ENCODE measurements around the gene EPC1.

EPC1 gene

DNA sequence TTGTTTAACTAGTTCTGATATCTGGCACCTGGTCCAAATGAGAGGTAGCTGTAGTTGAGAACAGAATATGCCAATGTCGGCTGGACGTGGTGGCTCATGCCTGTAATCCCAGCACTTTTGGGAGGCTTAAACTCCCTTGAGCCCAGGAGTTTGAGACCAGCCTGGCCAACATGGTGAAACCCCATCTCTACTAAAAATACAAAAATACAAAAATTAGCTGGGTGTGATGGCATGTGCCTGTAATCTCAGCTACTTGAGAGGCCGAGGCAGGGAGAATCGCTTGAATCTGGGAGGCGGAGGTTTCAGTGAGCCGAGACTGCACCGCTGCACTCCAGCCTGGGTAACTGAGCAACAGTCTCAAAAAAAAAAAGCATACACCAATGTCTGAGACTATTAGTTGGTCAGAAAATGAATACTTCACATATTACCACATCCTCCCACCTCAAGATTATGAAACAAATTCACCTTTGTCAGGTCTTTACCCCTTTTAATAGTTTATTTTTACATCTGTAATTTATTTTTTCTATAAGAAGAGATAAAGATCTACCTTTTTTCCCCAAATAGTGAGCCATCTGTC is 38.8 kb downstream of the EPC1 start:
- TF ChIP-seq EZH2phosphoT487 (IDR thresholded peaks at IDR 0.05; ENCODE audit: low read length) (no peak), EZH2 (optimal IDR thresholded peaks at IDR 0.05; ENCODE audit: low read depth, low read length) (no peak)
- TF ChIP-seq, protein P1, sequence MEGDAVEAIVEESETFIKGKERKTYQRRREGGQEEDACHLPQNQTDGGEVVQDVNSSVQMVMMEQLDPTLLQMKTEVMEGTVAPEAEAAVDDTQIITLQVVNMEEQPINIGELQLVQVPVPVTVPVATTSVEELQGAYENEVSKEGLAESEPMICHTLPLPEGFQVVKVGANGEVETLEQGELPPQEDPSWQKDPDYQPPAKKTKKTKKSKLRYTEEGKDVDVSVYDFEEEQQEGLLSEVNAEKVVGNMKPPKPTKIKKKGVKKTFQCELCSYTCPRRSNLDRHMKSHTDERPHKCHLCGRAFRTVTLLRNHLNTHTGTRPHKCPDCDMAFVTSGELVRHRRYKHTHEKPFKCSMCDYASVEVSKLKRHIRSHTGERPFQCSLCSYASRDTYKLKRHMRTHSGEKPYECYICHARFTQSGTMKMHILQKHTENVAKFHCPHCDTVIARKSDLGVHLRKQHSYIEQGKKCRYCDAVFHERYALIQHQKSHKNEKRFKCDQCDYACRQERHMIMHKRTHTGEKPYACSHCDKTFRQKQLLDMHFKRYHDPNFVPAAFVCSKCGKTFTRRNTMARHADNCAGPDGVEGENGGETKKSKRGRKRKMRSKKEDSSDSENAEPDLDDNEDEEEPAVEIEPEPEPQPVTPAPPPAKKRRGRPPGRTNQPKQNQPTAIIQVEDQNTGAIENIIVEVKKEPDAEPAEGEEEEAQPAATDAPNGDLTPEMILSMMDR (IDR thresholded peaks at IDR 0.05; ENCODE audit: low read length): no peak

DNA sequence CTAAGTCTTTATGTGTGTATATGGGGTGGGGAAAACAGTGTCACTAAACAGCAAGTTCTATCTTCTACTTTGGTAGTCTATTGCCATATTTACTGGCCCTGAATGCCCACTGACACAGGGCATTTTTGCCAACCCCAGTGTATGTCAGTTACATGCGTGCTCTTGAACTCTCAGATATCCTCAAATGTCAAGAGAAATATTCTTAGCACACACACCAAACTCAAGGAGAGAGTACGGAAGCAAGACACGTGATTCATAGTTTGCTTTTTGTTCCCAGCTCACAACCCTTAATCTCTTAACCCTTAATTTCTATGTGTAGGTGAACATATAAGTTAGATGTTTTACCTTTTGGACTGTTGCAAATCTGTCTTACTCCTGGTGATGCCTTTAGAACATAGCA is 39.3 kb downstream of the EPC1 start:
- no peak for DNase-seq
- no peaks in the 10 kb centered on the region for H3K9me3 ChIP-seq (replicated peaks; ENCODE audit: insufficient read depth, low read length)

More for the DNA sequence above, 38.8 kb downstream of the EPC1 start:
- Histone ChIP-seq H3K9ac (ENCODE audit: low read length) (no peak overlapping the region), H3K9me2 (replicated peaks; ENCODE audit: insufficient read depth, low read length) (no peaks in the 10 kb centered on the region), H3K4me2 (ENCODE audit: low read depth, low read length) (no peak overlapping the region), H3K4me3 (ENCODE audit: low read length) (no peak overlapping the region), H3F3A (ENCODE audit: insufficient read depth, low read length) (no peaks in the 10 kb centered on the region), H3K4me1 (ENCODE audit: low read length) (0 out of 2 replicates have a peak, but pooled peaks cover under 1% of the 10 kb centered on the region), H3K36me3 (replicated peaks; ENCODE audit: insufficient read depth, low read length) (no peaks in the 10 kb centered on the region; the same call in 1 of the 2 replicates), H3K27ac (ENCODE audit: low read length) (no peak overlapping the region), H3K9me3 (replicated peaks; ENCODE audit: insufficient read depth, low read length) (no peaks in the 10 kb centered on the region), H3K27me3 (replicated peaks; ENCODE audit: insufficient read depth, low read length) (no peaks in the 10 kb centered on the region), H3K79me2 (ENCODE audit: low read length) (peaks cover 99% of the 10 kb centered on the region), H2AFZ (ENCODE audit: low read length) (no peak overlapping the region), H4K20me1 (ENCODE audit: insufficient read depth, low read length) (peaks cover 18% of the 10 kb centered on the region)
- DNase-seq: no peak

DNA sequence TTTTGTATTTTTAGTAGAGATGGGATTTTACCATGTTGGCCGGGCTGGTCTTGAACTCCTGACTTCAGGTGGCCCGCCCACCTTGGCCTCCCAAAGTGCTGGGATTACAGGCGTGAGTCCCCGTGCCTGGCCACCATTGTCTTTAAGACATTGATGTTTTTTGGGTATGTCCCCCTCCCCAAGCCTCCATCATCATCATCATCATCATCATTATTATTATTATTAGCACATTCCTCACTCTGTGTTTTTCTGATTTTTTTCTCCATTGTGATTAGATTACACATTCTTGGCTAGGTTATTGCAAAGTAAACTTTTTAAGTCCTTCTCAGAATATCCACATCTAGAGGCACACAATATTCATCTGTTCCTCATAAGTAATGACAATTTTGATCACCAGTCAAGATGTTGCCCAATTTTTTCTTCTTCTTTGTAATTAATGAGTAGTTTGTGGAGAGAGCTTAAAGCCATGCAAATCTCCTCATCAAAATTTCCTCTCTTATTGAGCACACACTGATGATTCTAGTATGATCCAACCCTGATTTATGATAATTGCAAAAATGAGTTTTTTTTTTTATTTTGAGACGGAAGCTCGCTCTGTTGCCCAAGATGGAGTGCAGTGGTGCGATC is 47.5 kb downstream of the EPC1 start:
- Histone ChIP-seq H3K27me3 (replicated peaks; ENCODE audit: insufficient read depth, low read length) (no peaks in the 10 kb centered on the region), H3K36me3 (replicated peaks; ENCODE audit: insufficient read depth, low read length) (no peaks in the 10 kb centered on the region; the same call in 1 of the 2 replicates), H3K27ac (ENCODE audit: low read length) (no peak overlapping the region), H2AFZ (ENCODE audit: low read length) (no peak overlapping the region), H3F3A (ENCODE audit: insufficient read depth, low read length) (no peaks in the 10 kb centered on the region), H3K79me2 (ENCODE audit: low read length) (peaks cover 96% of the 10 kb centered on the region), H3K9me2 (replicated peaks; ENCODE audit: insufficient read depth, low read length) (no peaks in the 10 kb centered on the region), H3K4me2 (ENCODE audit: low read depth, low read length) (no peak overlapping the region), H3K4me1 (ENCODE audit: low read length) (no peaks in the 10 kb centered on the region), H3K9me3 (replicated peaks; ENCODE audit: insufficient read depth, low read length) (no peaks in the 10 kb centered on the region), H4K20me1 (ENCODE audit: insufficient read depth, low read length) (peaks cover 3% of the 10 kb centered on the region; the same call in 1 of the 2 replicates), H3K9ac (ENCODE audit: low read length) (no peak overlapping the region), H3K4me3 (ENCODE audit: low read length) (no peak overlapping the region)
- no peak for DNase-seq
- TF ChIP-seq EZH2phosphoT487 (IDR thresholded peaks at IDR 0.05; ENCODE audit: low read length) (no peak), EZH2 (optimal IDR thresholded peaks at IDR 0.05; ENCODE audit: low read depth, low read length) (no peak)
- TF ChIP-seq, protein P1 (IDR thresholded peaks at IDR 0.05; ENCODE audit: low read length): no peak

More for the DNA sequence above, 39.3 kb downstream of the EPC1 start:
- Histone ChIP-seq H4K20me1 (ENCODE audit: insufficient read depth, low read length) (peaks cover 18% of the 10 kb centered on the region), H3K36me3 (replicated peaks; ENCODE audit: insufficient read depth, low read length) (no peaks in the 10 kb centered on the region; the same call in 1 of the 2 replicates), H3K9ac (ENCODE audit: low read length) (no peak overlapping the region), H3K79me2 (ENCODE audit: low read length) (peaks cover 99% of the 10 kb centered on the region), H3F3A (ENCODE audit: insufficient read depth, low read length) (no peaks in the 10 kb centered on the region), H3K4me1 (ENCODE audit: low read length) (no peaks in the 10 kb centered on the region), H3K27me3 (replicated peaks; ENCODE audit: insufficient read depth, low read length) (no peaks in the 10 kb centered on the region), H3K9me2 (replicated peaks; ENCODE audit: insufficient read depth, low read length) (no peaks in the 10 kb centered on the region), H3K27ac (ENCODE audit: low read length) (no peak overlapping the region), H3K4me3 (ENCODE audit: low read length) (no peak overlapping the region), H3K4me2 (ENCODE audit: low read depth, low read length) (no peak overlapping the region), H2AFZ (ENCODE audit: low read length) (no peak overlapping the region)
- TF ChIP-seq EZH2phosphoT487 (IDR thresholded peaks at IDR 0.05; ENCODE audit: low read length) (no peak), EZH2 (optimal IDR thresholded peaks at IDR 0.05; ENCODE audit: low read depth, low read length) (no peak)
- TF ChIP-seq, protein P1 (IDR thresholded peaks at IDR 0.05; ENCODE audit: low read length): no peak
